Panc1 (cell line): ENCODE results near the gene SAMD1. TPM values are rescaled to one million over a fixed set of nuclear protein-coding genes. Genes with fewer than 3 reads are reported as not detected.
A peak's percentile ranks its signal among the peaks of the same experiment; 100 is the strongest.

ENCODE experiments used
- ATAC-seq: fragments of 200-7000 bp; cut with Tn5 transposase; 2 replicates; pipeline ENCODE4 v1.9.1; 2020; ENCODE audit warnings: mild to moderate bottlenecking, moderate library complexity
- BruUV-seq: library from RNA; stranded (reverse); fragments of 400-500 nt; replicated peaks from 2 replicates; lab custom pipeline; 2021; lab: Mats Ljungman, UMichigan
- CTCF ChIA-PET: fragments of 300-600 bp; sonication (Branson Sonifier 250); formaldehyde crosslinking; loops from one replicate; lab custom pipeline; 2022; ENCODE audit warnings: antibody characterized with exemption; lab: Charles Lee
- POLR2A ChIA-PET: fragments of 300-600 bp; sonication (Branson Sonifier 250); formaldehyde crosslinking; loops from one replicate; lab custom pipeline; 2022; ENCODE audit warnings: antibody characterized with exemption; lab: Charles Lee
- DNase-seq: peaks from one replicate; pipeline ENCODE4 v3.0.0-alpha.2; 2010; ENCODE audit warnings: low read depth, low spot score
- H3K27ac ChIP-seq: 2 replicates; pipeline ENCODE4 v1.5.1; 2011; ENCODE audit warnings: mild to moderate bottlenecking, low read length, inconsistent platforms
- H3K27me3 ChIP-seq: fragments of 200-500 bp; sonication (Bioruptor generic); 2 replicates; pipeline ENCODE4 v1.6.0; 2014; ENCODE audit warnings: low read length, inconsistent platforms; ENCODE audit not compliant: control insufficient read depth, insufficient read depth
- H3K36me3 ChIP-seq: fragments of 200-500 bp; sonication (Bioruptor generic); 2 replicates; pipeline ENCODE4 v1.5.1; 2014; ENCODE audit warnings: inconsistent platforms, mild to moderate bottlenecking, low read length, moderate library complexity; ENCODE audit not compliant: control insufficient read depth, insufficient read depth
- H3K4me1 ChIP-seq: 2 replicates; pipeline ENCODE4 v1.5.1; 2011; ENCODE audit warnings: inconsistent platforms, mild to moderate bottlenecking, low read length, moderate library complexity; ENCODE audit not compliant: control insufficient read depth, insufficient read depth
- H3K4me3 ChIP-seq, 2 experiments: 2 replicates each; pipeline ENCODE4 v1.5.1; 2011 to 2012; ENCODE audit warnings: low read depth in 2 of 2, low read length in 2 of 2, mild to moderate bottlenecking in 2 of 2, inconsistent platforms in 1 of 2, moderate library complexity in 1 of 2
- H3K9me3 ChIP-seq: fragments of 200-500 bp; sonication (Bioruptor generic); 2 replicates; pipeline ENCODE4 v1.5.1; 2014; ENCODE audit warnings: low read depth, mild to moderate bottlenecking, inconsistent platforms, low read length, moderate library complexity; ENCODE audit not compliant: control insufficient read depth, insufficient read depth
- CTCF ChIP-seq: fragments of 450-650 bp; IDR thresholded peaks from 2 replicates; pipeline ENCODE4 v1.5.1; 2017; ENCODE audit warnings: mild to moderate bottlenecking
- POLR2AphosphoS5 ChIP-seq: IDR thresholded peaks from 2 replicates; pipeline ENCODE4 v1.6.1; 2012; ENCODE audit warnings: mild to moderate bottlenecking, low read depth, low read length, moderate library complexity
- REST ChIP-seq, 2 experiments: IDR thresholded peaks; 2 replicates each; pipeline ENCODE4 v1.6.1; 2011 to 2012; ENCODE audit warnings: low read depth in 2 of 2, control low read depth in 1 of 2, low read length in 1 of 2, mild to moderate bottlenecking in 1 of 2, moderate library complexity in 1 of 2; ENCODE audit not compliant: insufficient read depth in 1 of 2
- SIN3A ChIP-seq: IDR thresholded peaks from 2 replicates; pipeline ENCODE4 v1.6.1; 2012; ENCODE audit warnings: low read depth, mild to moderate bottlenecking, low read length, moderate library complexity, borderline replicate concordance; ENCODE audit not compliant: insufficient read depth
- TCF7L2 ChIP-seq: IDR thresholded peaks from 2 replicates; pipeline ENCODE4 v1.6.1; 2011; ENCODE audit warnings: mild to moderate bottlenecking, low read depth, low read length, inconsistent platforms
- in situ Hi-C: cut with HindIII; loops from 2 replicates; pipeline ENCODE4 v1.10.0; 2016; ENCODE audit warnings: low sequenced_read_pairs, low pct_unique_long_range_greater_than_20kb
- intact Hi-C: fragments of 100-400 bp; cut with micrococcal nuclease; formaldehyde crosslinking; loops from one replicate; pipeline ENCODE4 v1.10.0; 2022; ENCODE audit not compliant: unreplicated experiment
- total RNA-seq: library from RNA; stranded (reverse); gene quantifications from one replicate; pipeline ENCODE4 v1.2.1, GENCODE V29; 2021; ENCODE audit not compliant: unreplicated experiment

The SAMD1 gene
- total RNA-seq, 1 experiment from 2014 or later = 82.0 TPM

- DNase-seq (no peak), ATAC-seq (no peak)
- intact Hi-C loops = no loop called here
- H3K9me3 ChIP-seq = no peaks in the 10 kb centered on the region
- no peaks in the 10 kb centered on the region for H3K36me3 ChIP-seq
- H3K4me3 ChIP-seq = no peak overlapping the region
- BruUV-seq = no TSS peak
- in situ Hi-C loops = no loop called here
- ChIA-PET CTCF (interaction anchor here (0.7 kb wide), 1 partner anchor 11 kb away, joined by 3 read pairs; no protein-coding TSS in a partner anchor), POLR2A (interaction anchor here (0.7 kb wide), 1 partner anchor 10 kb away, joined by 5 read pairs; no protein-coding TSS in a partner anchor)
- no peak for TF ChIP-seq TCF7L2
- no peaks in the 10 kb centered on the region for H3K27me3 ChIP-seq
- peaks cover 5% of the 10 kb centered on the region; the same call in 1 of the 2 replicates for H3K4me1 ChIP-seq
- no peak overlapping the region for H3K27ac ChIP-seq
Measured at GRCh38 chr19:14059652-14060155, 30.8 kb downstream of the SAMD1 start.

DNA sequence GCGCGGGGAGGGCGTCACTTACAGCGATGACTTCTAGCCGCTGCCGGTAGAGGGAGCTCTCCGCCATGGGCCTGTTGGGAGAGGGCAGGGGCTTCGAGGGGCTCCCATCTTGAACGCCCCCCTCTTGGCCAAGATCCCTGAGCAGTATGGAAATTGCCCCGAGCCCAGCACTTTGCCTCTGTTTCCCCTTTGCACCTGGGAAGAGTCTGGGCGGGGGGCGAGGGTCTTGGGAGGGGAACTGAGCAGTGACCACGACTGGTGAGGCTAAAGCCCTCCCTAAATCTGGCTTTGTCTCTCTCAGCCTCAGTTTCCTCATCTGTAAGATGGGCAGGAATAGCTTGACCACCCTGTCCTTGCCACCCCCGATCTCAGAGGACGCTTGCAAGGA is 31.5 kb downstream of the SAMD1 start:
- Histone ChIP-seq H3K36me3 (no peaks in the 10 kb centered on the region), H3K4me1 (peaks cover 5% of the 10 kb centered on the region; the same call in 1 of the 2 replicates), H3K27ac (no peak overlapping the region), H3K9me3 (no peaks in the 10 kb centered on the region), H3K4me3 (no peak overlapping the region), H3K27me3 (no peaks in the 10 kb centered on the region)
- no TSS peak for BruUV-seq
- POLR2A ChIA-PET = no interaction called here
- CTCF ChIA-PET = interaction anchor here (0.6 kb wide), 1 partner anchor 70 kb away, joined by 7 read pairs; no protein-coding TSS in a partner anchor
- no peak for ATAC-seq
- no peak for DNase-seq
- TF ChIP-seq CTCF = no peak; the same call in 1 of the 2 replicates
- in situ Hi-C loops = no loop called here
- intact Hi-C loops = no loop called here

DNA sequence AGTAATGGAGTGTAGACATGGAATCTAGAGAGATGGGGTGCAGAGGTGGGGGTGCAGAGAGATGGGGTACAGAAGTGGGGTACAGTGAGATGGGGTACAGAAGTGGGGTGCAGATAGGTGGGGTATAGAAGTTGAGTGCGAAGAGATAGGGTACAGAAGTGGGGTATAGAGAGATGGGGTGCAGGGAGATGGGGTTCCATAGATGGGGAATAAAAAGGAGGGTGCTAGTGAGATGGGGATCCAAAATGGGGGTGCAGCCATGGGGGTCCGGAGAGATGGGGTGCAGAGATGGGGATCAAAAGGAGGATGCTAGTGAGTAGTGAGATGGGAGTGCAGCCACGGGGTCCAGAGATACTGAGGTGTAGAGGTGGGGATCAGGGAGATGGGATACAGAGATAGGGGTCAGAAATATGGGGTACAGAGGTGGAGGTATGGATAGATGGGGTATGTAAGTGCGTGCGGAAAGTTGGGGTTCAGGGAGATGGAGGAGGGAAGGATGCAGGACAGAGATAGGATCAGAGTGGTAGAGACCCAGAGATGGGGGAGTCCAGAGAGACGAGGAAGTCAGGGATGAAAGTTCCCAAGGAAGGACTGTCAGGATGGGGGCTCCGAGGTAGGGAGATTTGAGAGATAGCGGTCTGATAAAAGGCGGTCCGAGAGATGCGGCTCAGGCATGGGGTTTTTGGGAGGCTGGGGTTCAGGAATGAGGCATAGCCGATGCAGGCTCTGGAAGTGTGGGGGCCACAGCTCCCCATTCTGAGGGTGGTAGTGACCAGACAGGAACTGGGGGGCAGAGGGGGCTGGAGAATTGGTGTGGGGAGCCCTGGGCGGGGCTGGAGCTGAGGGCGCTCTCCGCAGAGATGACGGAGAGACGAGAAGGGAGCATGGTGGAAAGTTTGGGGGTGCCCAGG is 32.1 kb downstream of the SAMD1 start:
- no TSS peak for BruUV-seq
- TF ChIP-seq TCF7L2 (no peak), SIN3A (no peak), POLR2AphosphoS5 (no peak), CTCF (no peak), REST (IDR thresholded peaks at IDR 0.05; ENCODE audit: insufficient read depth in 1 of 2, low read depth in 2 of 2, low read length in 1 of 2) (no peak)

More for the DNA sequence above, 32.1 kb downstream of the SAMD1 start:
- ATAC-seq (no peak), DNase-seq (no peak)
- intact Hi-C loops (no loop called here), in situ Hi-C loops (no loop called here)
- ChIA-PET CTCF (interaction anchor here (0.6 kb wide), 1 partner anchor 71 kb away, joined by 7 read pairs; no protein-coding TSS in a partner anchor), POLR2A (no interaction called here)
- no peaks in the 10 kb centered on the region for H3K36me3 ChIP-seq
- H3K4me1 ChIP-seq = peaks cover 5% of the 10 kb centered on the region; the same call in 1 of the 2 replicates
- peak overlapping the region; percentile 32 to 47 for H3K4me3 ChIP-seq
- H3K27me3 ChIP-seq = no peaks in the 10 kb centered on the region
- H3K9me3 ChIP-seq = no peaks in the 10 kb centered on the region
- no peak overlapping the region for H3K27ac ChIP-seq
